ENCODE measurements around the gene SLC17A5. TPM values are rescaled to one million over a fixed set of nuclear protein-coding genes. Genes with fewer than 3 reads are reported as not detected.
"Not testable (repeated sequence)": the region's sequence is repeated elsewhere in the genome, so short reads cannot be mapped to it uniquely, and the experiment has no call there.

The SLC17A5 gene
- total RNA-seq, 2 experiments from 2014 or later = 5.1 to 5.4 TPM

GRCh38 chr6:73551115-73551514, 102.7 kb downstream of the SLC17A5 start:
- CTCF ChIA-PET = interaction anchor here (0.7 kb wide), 1 partner anchor 93 kb away, joined by 3 read pairs; no protein-coding TSS in a partner anchor
- H3K4me3 Mint-ChIP-seq; H3K9me3 Mint-ChIP-seq; H3K36me3 Mint-ChIP-seq (ENCODE audit: low read depth); H3K4me1 Mint-ChIP-seq; H3K27me3 Mint-ChIP-seq; DNase-seq; H3K27ac Mint-ChIP-seq; POLR2A ChIA-PET: not testable (repeated sequence)

- no peak overlapping the region for H3K27ac Mint-ChIP-seq
- no peak overlapping the region for H3K4me3 Mint-ChIP-seq
- ChIA-PET CTCF (interaction anchor here (1.0 to 1.6 kb wide), 5 partner anchors 9 to 29 kb away, joined by 3 to 6 read pairs (median 3); no protein-coding TSS in a partner anchor), POLR2A (no interaction called here)
- peaks cover 3% of the 10 kb centered on the region for H3K4me1 Mint-ChIP-seq
- peaks cover 2% of the 10 kb centered on the region for H3K27me3 Mint-ChIP-seq
- H3K9me3 Mint-ChIP-seq = no peaks in the 10 kb centered on the region
- H3K36me3 Mint-ChIP-seq (ENCODE audit: low read depth) = no peaks in the 10 kb centered on the region
- no peak for DNase-seq
Measured at GRCh38 chr6:73548458-73549446, 105.0 kb downstream of the SLC17A5 start.

DNA sequence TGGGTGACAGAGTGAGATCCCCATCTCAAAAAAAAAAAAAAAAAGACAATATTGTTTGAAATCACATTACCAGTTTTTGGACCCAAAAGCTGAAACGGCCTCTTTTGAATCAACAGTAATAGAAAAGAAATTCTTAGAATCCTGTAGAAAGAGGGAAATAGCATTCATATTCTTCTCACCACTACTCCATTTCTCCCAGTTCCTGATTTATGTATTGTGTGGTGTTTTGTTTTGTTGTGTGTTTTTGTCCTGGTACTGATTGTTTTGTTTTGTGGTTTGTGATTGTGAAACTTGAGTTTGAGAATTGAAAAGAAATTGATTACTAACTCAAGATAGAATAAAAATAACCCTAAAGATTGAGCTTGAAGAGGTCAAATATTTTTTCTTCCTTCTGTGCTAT, 106.8 kb downstream of the SLC17A5 start:
- no peak for DNase-seq
- Mint-ChIP-seq H3K9me3 (no peaks in the 10 kb centered on the region), H3K4me3 (no peak overlapping the region), H3K27ac (no peak overlapping the region), H3K27me3 (peaks cover 2% of the 10 kb centered on the region), H3K36me3 (ENCODE audit: low read depth) (no peaks in the 10 kb centered on the region), H3K4me1 (peaks cover 3% of the 10 kb centered on the region)
- CTCF ChIA-PET = interaction anchor here (0.7 to 0.9 kb wide), 2 partner anchors 26 to 105 kb away, joined by 3 to 4 read pairs; no protein-coding TSS in a partner anchor
- POLR2A ChIA-PET = interaction anchor here (0.6 kb wide), 1 partner anchor 145 kb away, joined by 3 read pairs; no protein-coding TSS in a partner anchor

Other genes starting within 250 kb of the SLC17A5 start
- 10 to 100 TPM; 27.9 TPM for gene CGAS, start 201.7 kb downstream of the SLC17A5 start, total RNA-seq
- gene MTO1, start 192.3 kb downstream of the SLC17A5 start, total RNA-seq = 10 to 100 TPM; 50.9 to 59.6 TPM
- gene EEF1A1, start 133.0 kb downstream of the SLC17A5 start, total RNA-seq = 1,000 to 10,000 TPM; 7,789 to 8,433 TPM
- 10 to 100 TPM; 10.8 to 11.3 TPM for gene CD109, start 42.2 kb upstream of the SLC17A5 start, total RNA-seq

Measured in activated CD4-positive, alpha-beta T cell treated with anti-CD3 and anti-CD28 coated beads, Interleukin-2, amount 10 ng/mL, durations not matched to agents 7 days and 5 days (primary cell).